ENCODE results near the gene SNAP29.
"Not testable (repeated sequence)": the region's sequence is repeated elsewhere in the genome, so short reads cannot be mapped to it uniquely, and the experiment has no call there.

Gene SNAP29

GRCh38 chr22:20916916-20917810 is 58.4 kb downstream of the SNAP29 start, which contains the start of gene CRKL:
Gene CRKL, plus strand, starts transcription at chr22:20917407. Its CDS starts 528 bp downstream, at chr22:20917935.
- Mint-ChIP-seq H3K27ac (peak within 1 kb of the TSS; percentile 96), H3K9me3 (no peaks in the 10 kb centered on the region), H3K4me3 (peak within 1 kb of the TSS; percentile 99), H3K36me3 (ENCODE audit: low read depth) (peaks cover 37% of the 10 kb centered on the region), H3K27me3 (no peaks in the 10 kb centered on the region), H3K4me1 (ENCODE audit: low read depth) (peaks cover 29% of the 10 kb centered on the region)
- DNase-seq = peak; percentile 96

DNA sequence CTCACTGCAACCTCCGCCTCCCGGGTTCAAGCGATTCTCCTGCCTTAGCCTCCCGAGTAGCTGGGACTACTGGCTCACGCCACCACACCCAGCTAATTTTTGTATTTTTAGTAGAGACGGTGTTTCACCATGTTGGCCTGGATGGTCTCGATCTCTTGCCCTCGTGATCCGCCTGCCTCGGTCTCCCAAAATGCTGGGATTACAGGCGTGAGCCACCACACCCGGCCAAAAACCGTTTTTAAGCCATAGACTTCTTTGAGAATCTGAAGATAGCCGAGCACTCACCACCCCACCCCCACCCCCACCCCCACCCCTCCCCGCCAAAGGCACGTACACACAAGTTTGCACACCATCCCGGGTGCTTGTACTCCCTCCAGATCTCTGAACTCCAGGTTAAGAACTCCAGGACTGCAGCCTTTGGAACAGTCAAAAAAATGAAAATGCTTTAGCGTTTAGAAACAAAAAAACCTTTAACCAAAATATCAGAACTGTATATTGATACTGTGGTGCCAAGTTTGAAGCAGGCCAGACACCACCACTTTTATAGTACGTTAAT is 59.9 kb downstream of the SNAP29 start:
- no peaks in the 10 kb centered on the region for H3K27me3 Mint-ChIP-seq
- peaks cover 39% of the 10 kb centered on the region for H3K4me1 Mint-ChIP-seq (ENCODE audit: low read depth)
- peak overlapping the region; percentile 99 for H3K4me3 Mint-ChIP-seq
- H3K36me3 Mint-ChIP-seq (ENCODE audit: low read depth) = peaks cover 44% of the 10 kb centered on the region
- no peak for DNase-seq
- H3K9me3 Mint-ChIP-seq = no peaks in the 10 kb centered on the region
- H3K27ac Mint-ChIP-seq = peak overlapping the region; percentile 94

GRCh38 chr22:20919718-20920117 is 60.9 kb downstream of the SNAP29 start:
- Mint-ChIP-seq H3K4me3 (peak overlapping the region; percentile 99), H3K4me1 (ENCODE audit: low read depth) (peaks cover 48% of the 10 kb centered on the region), H3K9me3 (no peaks in the 10 kb centered on the region), H3K27ac (peak overlapping the region; percentile 67), H3K36me3 (ENCODE audit: low read depth) (peaks cover 53% of the 10 kb centered on the region), H3K27me3 (no peaks in the 10 kb centered on the region)
- no peak for DNase-seq

- Mint-ChIP-seq H3K9me3 (no peaks in the 10 kb centered on the region), H3K4me3 (peak overlapping the region; percentile 99), H3K4me1 (ENCODE audit: low read depth) (peaks cover 56% of the 10 kb centered on the region), H3K27me3 (no peaks in the 10 kb centered on the region), H3K27ac (peak overlapping the region; percentile 45), H3K36me3 (ENCODE audit: low read depth) (peaks cover 62% of the 10 kb centered on the region)
- no peak for DNase-seq
Measured at GRCh38 chr22:20920881-20921203, 62.0 kb downstream of the SNAP29 start.

DNA sequence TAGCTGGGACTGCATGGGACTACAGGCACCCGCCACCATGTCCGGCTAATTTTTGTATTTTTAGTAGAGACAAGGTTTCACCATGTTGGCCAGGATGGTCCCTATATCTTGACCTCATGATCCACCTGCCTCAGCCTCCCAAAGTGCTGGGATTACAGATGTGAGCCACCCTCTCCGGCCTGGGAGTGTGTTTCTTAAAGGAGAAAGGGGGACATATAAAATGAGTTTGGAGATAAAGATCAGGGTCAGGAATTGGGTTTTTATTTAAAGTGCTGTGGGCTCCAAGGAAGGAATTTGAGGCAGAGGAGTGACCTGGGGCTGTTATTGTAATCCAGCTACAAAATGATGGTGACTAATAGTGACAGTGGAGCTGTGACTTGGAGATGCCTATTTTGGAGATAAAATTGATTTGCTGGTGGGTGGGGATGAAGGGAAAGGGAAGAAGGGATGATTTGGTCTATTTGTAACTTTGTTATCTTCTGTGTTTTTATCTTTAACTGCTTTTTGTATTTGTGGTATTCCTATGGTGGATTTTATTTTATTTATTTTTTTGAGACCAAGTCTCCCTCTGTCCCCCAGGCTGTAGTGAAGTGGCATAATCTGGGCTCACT is 63.4 kb downstream of the SNAP29 start:
- DNase-seq = no peak
- Mint-ChIP-seq H3K4me1 (ENCODE audit: low read depth) (peaks cover 60% of the 10 kb centered on the region), H3K27me3 (no peaks in the 10 kb centered on the region), H3K9me3 (no peaks in the 10 kb centered on the region), H3K4me3 (peak overlapping the region; percentile 60), H3K36me3 (ENCODE audit: low read depth) (peaks cover 70% of the 10 kb centered on the region), H3K27ac (peak overlapping the region; percentile 20)

DNA sequence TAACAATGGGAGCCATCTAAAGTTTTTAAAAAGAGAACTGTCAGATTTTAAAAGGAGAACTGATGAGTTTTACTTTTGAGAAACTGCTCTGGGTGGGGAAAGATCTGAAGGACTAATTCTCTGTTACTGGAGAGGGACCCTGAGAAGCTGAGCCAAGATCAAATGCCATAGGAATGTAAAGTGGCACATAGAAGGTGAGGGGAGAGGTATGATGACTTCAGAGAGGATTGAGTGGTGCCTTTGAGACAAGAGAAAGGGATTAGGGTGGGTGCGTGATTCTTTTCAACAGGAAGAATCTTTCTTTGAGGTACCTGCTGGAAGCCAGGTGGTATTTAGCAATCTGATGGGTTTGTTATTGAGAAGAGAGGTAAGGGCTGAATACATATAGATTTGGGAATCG is 67.4 kb downstream of the SNAP29 start:
- Mint-ChIP-seq H3K36me3 (ENCODE audit: low read depth) (peaks cover 57% of the 10 kb centered on the region), H3K4me1 (ENCODE audit: low read depth) (peaks cover 68% of the 10 kb centered on the region), H3K27ac (peak overlapping the region; percentile 4), H3K4me3 (no peak overlapping the region), H3K27me3 (no peaks in the 10 kb centered on the region), H3K9me3 (no peaks in the 10 kb centered on the region)
- no peak for DNase-seq

- Mint-ChIP-seq H3K9me3 (no peaks in the 10 kb centered on the region), H3K4me1 (ENCODE audit: low read depth) (peaks cover 65% of the 10 kb centered on the region), H3K27me3 (no peaks in the 10 kb centered on the region), H3K27ac (no peak overlapping the region), H3K36me3 (ENCODE audit: low read depth) (peaks cover 54% of the 10 kb centered on the region), H3K4me3 (no peak overlapping the region)
- no peak for DNase-seq
Measured at GRCh38 chr22:20927940-20928572, 69.2 kb downstream of the SNAP29 start.

DNA sequence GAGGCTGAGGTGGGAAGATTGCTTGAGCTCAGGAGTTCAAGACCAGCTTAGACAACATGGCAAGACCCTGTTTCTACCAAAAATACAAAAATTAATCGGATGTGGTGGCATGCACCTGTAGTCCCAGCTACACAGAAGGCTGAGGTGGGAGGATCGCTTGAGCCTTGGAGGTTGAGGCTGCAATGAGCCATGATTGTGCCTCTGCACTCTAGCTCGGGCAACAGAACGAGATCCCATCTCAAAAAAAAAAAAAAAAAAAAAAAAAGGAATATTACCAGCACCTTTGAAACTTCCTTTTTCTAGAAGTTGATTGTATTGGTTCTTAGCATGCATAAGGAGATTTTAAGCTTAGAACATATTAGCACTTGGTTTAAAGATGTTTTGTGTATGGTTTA is 69.8 kb downstream of the SNAP29 start:
- H3K27me3 Mint-ChIP-seq = no peaks in the 10 kb centered on the region
- peaks cover 56% of the 10 kb centered on the region for H3K36me3 Mint-ChIP-seq (ENCODE audit: low read depth)
- H3K4me3 Mint-ChIP-seq = no peak overlapping the region
- H3K4me1 Mint-ChIP-seq (ENCODE audit: low read depth) = peaks cover 65% of the 10 kb centered on the region
- no peak for DNase-seq
- H3K9me3 Mint-ChIP-seq = no peaks in the 10 kb centered on the region
- H3K27ac Mint-ChIP-seq = no peak overlapping the region

- peaks cover 55% of the 10 kb centered on the region for H3K36me3 Mint-ChIP-seq (ENCODE audit: low read depth)
- H3K4me1 Mint-ChIP-seq (ENCODE audit: low read depth) = peaks cover 63% of the 10 kb centered on the region
- DNase-seq = no peak
- no peaks in the 10 kb centered on the region for H3K9me3 Mint-ChIP-seq
- no peak overlapping the region for H3K27ac Mint-ChIP-seq
- H3K4me3 Mint-ChIP-seq = no peak overlapping the region
- no peaks in the 10 kb centered on the region for H3K27me3 Mint-ChIP-seq
Measured at GRCh38 chr22:20930004-20930403, 71.2 kb downstream of the SNAP29 start.

GRCh38 chr22:20930435-20930834 is 71.6 kb downstream of the SNAP29 start:
- Mint-ChIP-seq H3K36me3 (ENCODE audit: low read depth) (peaks cover 55% of the 10 kb centered on the region), H3K4me1 (ENCODE audit: low read depth) (peaks cover 63% of the 10 kb centered on the region)
- H3K27ac Mint-ChIP-seq, H3K4me3 Mint-ChIP-seq, H3K9me3 Mint-ChIP-seq, H3K27me3 Mint-ChIP-seq, DNase-seq: not testable (repeated sequence)

- Mint-ChIP-seq H3K4me3 (no peak overlapping the region), H3K27me3 (no peaks in the 10 kb centered on the region), H3K36me3 (ENCODE audit: low read depth) (peaks cover 57% of the 10 kb centered on the region), H3K4me1 (ENCODE audit: low read depth) (peaks cover 61% of the 10 kb centered on the region), H3K27ac (no peak overlapping the region), H3K9me3 (no peaks in the 10 kb centered on the region)
- DNase-seq = no peak
Measured at GRCh38 chr22:20931126-20931654, 72.4 kb downstream of the SNAP29 start.

DNA sequence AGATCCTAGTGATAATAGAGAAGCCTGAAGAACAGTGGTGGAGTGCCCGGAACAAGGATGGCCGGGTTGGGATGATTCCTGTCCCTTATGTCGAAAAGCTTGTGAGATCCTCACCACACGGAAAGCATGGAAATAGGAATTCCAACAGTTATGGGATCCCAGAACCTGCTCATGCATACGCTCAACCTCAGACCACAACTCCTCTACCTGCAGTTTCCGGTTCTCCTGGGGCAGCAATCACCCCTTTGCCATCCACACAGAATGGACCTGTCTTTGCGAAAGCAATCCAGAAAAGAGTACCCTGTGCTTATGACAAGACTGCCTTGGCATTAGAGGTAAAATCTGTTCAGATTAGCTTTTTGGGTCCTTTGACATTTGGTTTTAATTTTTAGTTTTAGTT is 75.1 kb downstream of the SNAP29 start:
- peaks cover 71% of the 10 kb centered on the region for H3K4me1 Mint-ChIP-seq (ENCODE audit: low read depth)
- no peak for DNase-seq
- no peaks in the 10 kb centered on the region for H3K27me3 Mint-ChIP-seq
- no peak overlapping the region for H3K4me3 Mint-ChIP-seq
- no peaks in the 10 kb centered on the region for H3K9me3 Mint-ChIP-seq
- peaks cover 73% of the 10 kb centered on the region for H3K36me3 Mint-ChIP-seq (ENCODE audit: low read depth)
- H3K27ac Mint-ChIP-seq = peak overlapping the region; percentile 9

DNA sequence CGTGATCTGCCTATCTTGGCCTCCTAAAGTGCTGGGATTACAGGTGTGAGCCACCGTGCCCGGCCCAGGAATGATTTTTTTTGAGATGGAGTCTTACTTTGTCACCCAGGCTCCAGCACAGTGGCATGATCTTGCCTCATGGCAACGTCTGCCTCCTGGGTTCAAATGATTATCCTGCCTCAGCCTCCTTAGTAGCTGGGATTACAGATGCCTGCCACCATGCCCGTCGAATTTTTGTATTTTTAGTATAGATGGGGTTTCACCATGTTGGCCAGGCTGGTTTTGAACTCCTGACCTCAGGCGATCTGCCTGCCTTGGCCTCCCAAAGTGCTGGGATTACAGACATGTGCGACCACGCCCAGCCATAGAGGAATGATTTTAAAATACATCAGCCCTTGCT is 76.2 kb downstream of the SNAP29 start:
- Mint-ChIP-seq H3K36me3 (ENCODE audit: low read depth) (peaks cover 78% of the 10 kb centered on the region), H3K27ac (peak overlapping the region; percentile 33), H3K4me1 (ENCODE audit: low read depth) (peaks cover 70% of the 10 kb centered on the region)
- not testable (repeated sequence) for DNase-seq, H3K27me3 Mint-ChIP-seq, H3K4me3 Mint-ChIP-seq, H3K9me3 Mint-ChIP-seq

- Mint-ChIP-seq H3K27ac (peak overlapping the region; percentile 67), H3K4me1 (ENCODE audit: low read depth) (peaks cover 75% of the 10 kb centered on the region), H3K36me3 (ENCODE audit: low read depth) (peaks cover 83% of the 10 kb centered on the region)
- not testable (repeated sequence) for DNase-seq, H3K4me3 Mint-ChIP-seq, H3K9me3 Mint-ChIP-seq, H3K27me3 Mint-ChIP-seq
Measured at GRCh38 chr22:20935780-20936539, 77.2 kb downstream of the SNAP29 start.
